Hepatocyte (in vitro differentiated cells): ENCODE measurements around the gene TMEM19. TPM values are rescaled to one million over a fixed set of nuclear protein-coding genes. Genes with fewer than 3 reads are reported as not detected.

Experiments
- DNase-seq: peaks from one replicate; pipeline ENCODE4 v3.0.0-alpha.2; 2016; ENCODE audit warnings: low spot score
- H2AFZ ChIP-seq: fragments of 200-600 bp; sonication (generic); 2 replicates; pipeline ENCODE4 v1.6.0; 2016; ENCODE audit warnings: antibody characterized with exemption, mild to moderate bottlenecking
- H3K27ac ChIP-seq: fragments of 200-600 bp; sonication (generic); 2 replicates; pipeline ENCODE4 v1.5.1; 2016; ENCODE audit warnings: mild to moderate bottlenecking
- H3K27me3 ChIP-seq: fragments of 200-600 bp; sonication (generic); 2 replicates; pipeline ENCODE4 v1.6.1; 2016
- H3K36me3 ChIP-seq: fragments of 200-600 bp; sonication (generic); replicated peaks from 2 replicates; pipeline ENCODE4 v1.5.1; 2016; ENCODE audit warnings: low read depth; ENCODE audit not compliant: insufficient read depth
- H3K4me1 ChIP-seq: fragments of 200-600 bp; sonication (generic); 2 replicates; pipeline ENCODE4 v1.5.1; 2016; ENCODE audit warnings: mild to moderate bottlenecking, moderate library complexity; ENCODE audit not compliant: insufficient read depth
- H3K4me2 ChIP-seq: fragments of 200-600 bp; sonication (generic); 2 replicates; pipeline ENCODE4 v1.6.0; 2016
- H3K4me3 ChIP-seq: fragments of 200-600 bp; sonication (generic); 2 replicates; pipeline ENCODE4 v1.5.1; 2016; ENCODE audit warnings: mild to moderate bottlenecking
- H3K79me2 ChIP-seq: fragments of 200-600 bp; sonication (generic); 2 replicates; pipeline ENCODE4 v1.6.0; 2017; ENCODE audit warnings: mild to moderate bottlenecking
- H3K9me2 ChIP-seq: fragments of 200-600 bp; sonication (generic); replicated peaks from 2 replicates; pipeline ENCODE4 v1.6.0; 2017; ENCODE audit warnings: mild to moderate bottlenecking; ENCODE audit not compliant: insufficient read depth
- H3K9me3 ChIP-seq: fragments of 200-600 bp; sonication (generic); 2 replicates; pipeline ENCODE4 v1.5.1; 2016; ENCODE audit warnings: low read depth, mild to moderate bottlenecking
- H4K20me1 ChIP-seq: fragments of 200-600 bp; sonication (generic); 2 replicates; pipeline ENCODE4 v1.6.0; 2016; ENCODE audit warnings: mild to moderate bottlenecking; ENCODE audit not compliant: insufficient read depth, poor library complexity, severe bottlenecking
- CTCF ChIP-seq: fragments of 200-600 bp; sonication (generic); IDR thresholded peaks from 2 replicates; pipeline ENCODE4 v1.5.1; 2016; ENCODE audit warnings: antibody characterized with exemption, mild to moderate bottlenecking; ENCODE audit not compliant: poor library complexity
- EZH2 ChIP-seq: fragments of 200-600 bp; sonication (generic); IDR thresholded peaks from 2 replicates; pipeline ENCODE4 v1.6.1; 2016; ENCODE audit warnings: antibody characterized with exemption, mild to moderate bottlenecking, borderline replicate concordance
- EZH2phosphoT487 ChIP-seq: fragments of 200-600 bp; sonication (generic); IDR thresholded peaks from one replicate; pipeline ENCODE4 v1.6.1; 2018; ENCODE audit warnings: antibody characterized with exemption, mild to moderate bottlenecking, low read depth, moderate library complexity; ENCODE audit not compliant: unreplicated experiment, severe bottlenecking
- WGBS: methylation state at CpG from one replicate; pipeline ENCODE4 v1.1.6; 2016; ENCODE audit warnings: low lambda C conversion rate; ENCODE audit errors: missing lambda C conversion rate; 5-methylcytosine and 5-hydroxymethylcytosine counted together
- polyA plus RNA-seq: library from polyadenylated mRNA; unstranded; fragments of >200 nt; fragmentation: Nextera tagmentation; extraction: Ambion mirVana; gene quantifications from 2 replicates; pipeline ENCODE4 v1.2.1, GENCODE V29; 2016
- total RNA-seq: library from RNA; depleted of rRNA; stranded (reverse); fragments of >200 nt; gene quantifications from 2 replicates; pipeline ENCODE4 v1.2.3, GENCODE V29; 2014

Gene TMEM19
- total and polyA plus RNA-seq, 2 experiments from 2014 or later = 24.1 to 24.8 TPM

- Histone ChIP-seq H3K4me3 (no peak overlapping the region), H4K20me1 (no peaks in the 10 kb centered on the region), H3K79me2 (peaks cover 7% of the 10 kb centered on the region), H3K27ac (no peak overlapping the region), H3K27me3 (no peaks in the 10 kb centered on the region), H3K9me3 (no peaks in the 10 kb centered on the region), H3K36me3 (no peaks in the 10 kb centered on the region), H3K4me2 (no peak overlapping the region), H3K9me2 (no peaks in the 10 kb centered on the region), H2AFZ (no peak overlapping the region), H3K4me1 (peaks cover 7% of the 10 kb centered on the region)
- 95% methylated on average over 1 of the region's 1 CpG for WGBS
- no peak for DNase-seq
- TF ChIP-seq CTCF (no peak), EZH2 (no peak), EZH2phosphoT487 (no peak)
Measured at GRCh38 chr12:71682466-71682865, 3.4 kb upstream of the TMEM19 start.

- H3K27ac ChIP-seq = no peak overlapping the region
- no peak overlapping the region for H3K4me2 ChIP-seq
- H3K27me3 ChIP-seq = no peaks in the 10 kb centered on the region
- no peaks in the 10 kb centered on the region for H3K9me3 ChIP-seq
- DNase-seq = no peak
- no peaks in the 10 kb centered on the region for H4K20me1 ChIP-seq
- peaks cover 17% of the 10 kb centered on the region for H3K79me2 ChIP-seq
- WGBS = 92% methylated on average over 5 of the region's 5 CpGs
- no peak overlapping the region for H2AFZ ChIP-seq
- H3K4me1 ChIP-seq = peaks cover 14% of the 10 kb centered on the region
- H3K9me2 ChIP-seq = no peaks in the 10 kb centered on the region
- TF ChIP-seq EZH2 = no peak
- no peak for TF ChIP-seq EZH2phosphoT487
- TF ChIP-seq CTCF = no peak
- H3K4me3 ChIP-seq = no peak overlapping the region
- no peaks in the 10 kb centered on the region for H3K36me3 ChIP-seq
Measured at GRCh38 chr12:71683633-71684032, 2.2 kb upstream of the TMEM19 start.

GRCh38 chr12:71684081-71684480, 1.8 kb upstream of the TMEM19 start:
- no peak overlapping the region for H3K27ac ChIP-seq
- no peak overlapping the region for H2AFZ ChIP-seq
- H3K36me3 ChIP-seq = no peaks in the 10 kb centered on the region
- DNase-seq = no peak
- H3K27me3 ChIP-seq = no peaks in the 10 kb centered on the region
- WGBS = 87% methylated on average over 5 of the region's 5 CpGs
- H3K4me3 ChIP-seq = no peak overlapping the region
- H3K9me3 ChIP-seq = no peaks in the 10 kb centered on the region
- no peak for TF ChIP-seq CTCF
- H3K9me2 ChIP-seq = no peaks in the 10 kb centered on the region
- H3K79me2 ChIP-seq = peaks cover 21% of the 10 kb centered on the region
- peaks cover 14% of the 10 kb centered on the region for H3K4me1 ChIP-seq
- no peak overlapping the region for H3K4me2 ChIP-seq
- H4K20me1 ChIP-seq = no peaks in the 10 kb centered on the region

GRCh38 chr12:71685312-71685906, 473 bp upstream of the TMEM19 start:
- Histone ChIP-seq H3K79me2 (peaks cover 22% of the 10 kb centered on the region), H4K20me1 (no peaks in the 10 kb centered on the region), H2AFZ (peak overlapping the region; percentile 77), H3K36me3 (no peaks in the 10 kb centered on the region), H3K4me2 (peak overlapping the region; percentile 85), H3K27me3 (no peaks in the 10 kb centered on the region), H3K27ac (peak overlapping the region; percentile 82), H3K9me2 (no peaks in the 10 kb centered on the region), H3K9me3 (no peaks in the 10 kb centered on the region), H3K4me3 (peak overlapping the region; percentile 47), H3K4me1 (peaks cover 14% of the 10 kb centered on the region)
- TF ChIP-seq EZH2 (no peak), EZH2phosphoT487 (no peak), CTCF (no peak)
- no peak for DNase-seq
- 68% methylated on average over 19 of the region's 19 CpGs for WGBS
